K562 (cell line): ENCODE measurements around the gene MN1.

Source experiments
- FOXK1 ChIP-seq: sonication (generic); formaldehyde crosslinking; IDR thresholded peaks from 2 replicates; pipeline ENCODE4 v1.8.0; 2022; ENCODE audit warnings: missing genetic modification reagents, mild to moderate bottlenecking, borderline replicate concordance
- HCFC1 ChIP-seq: IDR thresholded peaks from 2 replicates; pipeline ENCODE4 v1.6.1; 2012; ENCODE audit warnings: low read depth, low read length, improper control_type of control experiment
- NFXL1 ChIP-seq: fragments of 450-650 bp; formaldehyde crosslinking; IDR thresholded peaks from 2 replicates; pipeline ENCODE4 v1.4.0; 2021; ENCODE audit warnings: mild to moderate bottlenecking
- PML ChIP-seq: IDR thresholded peaks from 2 replicates; pipeline ENCODE4 v1.6.1; 2012; ENCODE audit warnings: low read length, inconsistent platforms
- POLR2AphosphoS5 ChIP-seq: IDR thresholded peaks from 2 replicates; pipeline ENCODE4 v1.6.1; 2011; ENCODE audit warnings: mild to moderate bottlenecking, low read depth, low read length, moderate library complexity; ENCODE audit not compliant: control insufficient read depth, insufficient read depth
- SREBF1 ChIP-seq: fragments of 150-350 bp; IDR thresholded peaks from 2 replicates; pipeline ENCODE4 v1.6.1; 2014; ENCODE audit warnings: antibody characterized with exemption, low read depth, low read length, borderline replicate concordance
- STAG1 ChIP-seq: sonication (generic); formaldehyde crosslinking; IDR thresholded peaks from 2 replicates; pipeline ENCODE4 v1.5.0; 2020; ENCODE audit warnings: missing genetic modification reagents, borderline replicate concordance
- YY1 ChIP-seq, 3 experiments: IDR thresholded peaks; 2 replicates each; pipeline ENCODE4 v1.6.1; 2011; ENCODE audit warnings: low read length in 2 of 3, mild to moderate bottlenecking in 2 of 3, moderate library complexity in 2 of 3, borderline replicate concordance in 1 of 3, control low read depth in 1 of 3, low read depth in 1 of 3; ENCODE audit not compliant: insufficient read depth in 3 of 3, insufficient replicate concordance in 2 of 3, control insufficient read depth in 1 of 3, insufficient read length in 1 of 3; ENCODE audit errors: extremely low read depth in 1 of 3
- ZNF140 ChIP-seq: fragments of 250-450 bp; sonication (Bioruptor Pico); IDR thresholded peaks from 2 replicates; pipeline ENCODE4 v1.8.0; 2021; ENCODE audit warnings: moderate library complexity, mild to moderate bottlenecking, inconsistent platforms
- ZNF551 ChIP-seq: fragments of 250-450 bp; sonication (Bioruptor Pico); IDR thresholded peaks from 2 replicates; pipeline ENCODE4 v1.5.0; 2021; ENCODE audit warnings: mild to moderate bottlenecking, moderate library complexity
- TF ChIP-seq, protein P1 (sequence below), 3 experiments: IDR thresholded peaks in 2 of 3; conservative IDR thresholded peaks in 1 of 3; 2 replicates each; pipeline ENCODE4 v1.5.1; 2011 to 2012; ENCODE audit warnings: low read length in 3 of 3, mild to moderate bottlenecking in 3 of 3, control low read depth in 2 of 3, improper control_type of control experiment in 1 of 3, inconsistent platforms in 1 of 3, low read depth in 1 of 3, mixed read lengths in 1 of 3, moderate library complexity in 1 of 3; ENCODE audit not compliant: insufficient read depth in 2 of 3

DNA sequence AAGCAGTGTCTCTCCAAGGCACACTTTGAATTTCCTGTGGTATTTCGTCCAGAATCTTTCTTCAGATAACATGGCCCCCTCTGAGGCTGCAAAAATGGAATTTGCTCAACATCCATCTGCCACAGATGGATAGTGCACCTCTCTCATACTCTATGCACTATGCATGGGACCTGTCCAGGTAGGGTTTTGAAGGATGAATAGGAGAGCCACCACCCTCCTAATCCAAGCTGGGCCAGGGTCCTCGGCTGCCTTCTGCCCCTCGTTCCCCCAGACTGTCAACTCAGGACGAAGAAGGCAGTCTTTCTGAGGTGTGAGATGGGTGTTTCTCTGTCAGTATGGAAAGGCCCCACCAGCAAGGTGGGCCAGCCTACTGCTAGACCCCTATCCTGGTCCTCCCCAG, 56.4 kb downstream of the MN1 start:
- TF ChIP-seq, protein P1, sequence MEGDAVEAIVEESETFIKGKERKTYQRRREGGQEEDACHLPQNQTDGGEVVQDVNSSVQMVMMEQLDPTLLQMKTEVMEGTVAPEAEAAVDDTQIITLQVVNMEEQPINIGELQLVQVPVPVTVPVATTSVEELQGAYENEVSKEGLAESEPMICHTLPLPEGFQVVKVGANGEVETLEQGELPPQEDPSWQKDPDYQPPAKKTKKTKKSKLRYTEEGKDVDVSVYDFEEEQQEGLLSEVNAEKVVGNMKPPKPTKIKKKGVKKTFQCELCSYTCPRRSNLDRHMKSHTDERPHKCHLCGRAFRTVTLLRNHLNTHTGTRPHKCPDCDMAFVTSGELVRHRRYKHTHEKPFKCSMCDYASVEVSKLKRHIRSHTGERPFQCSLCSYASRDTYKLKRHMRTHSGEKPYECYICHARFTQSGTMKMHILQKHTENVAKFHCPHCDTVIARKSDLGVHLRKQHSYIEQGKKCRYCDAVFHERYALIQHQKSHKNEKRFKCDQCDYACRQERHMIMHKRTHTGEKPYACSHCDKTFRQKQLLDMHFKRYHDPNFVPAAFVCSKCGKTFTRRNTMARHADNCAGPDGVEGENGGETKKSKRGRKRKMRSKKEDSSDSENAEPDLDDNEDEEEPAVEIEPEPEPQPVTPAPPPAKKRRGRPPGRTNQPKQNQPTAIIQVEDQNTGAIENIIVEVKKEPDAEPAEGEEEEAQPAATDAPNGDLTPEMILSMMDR (IDR thresholded peaks at IDR 0.05 in 2 of 3, conservative IDR thresholded peaks at IDR 0.05 in 1 of 3; ENCODE audit: insufficient read depth in 2 of 3, low read depth in 1 of 3, low read length in 3 of 3): no peak
- TF ChIP-seq STAG1 (CRISPR knock-in tag): no peak
- TF ChIP-seq PML: no peak
- no peak for TF ChIP-seq FOXK1
- TF ChIP-seq HCFC1: no peak
- TF ChIP-seq YY1 (IDR thresholded peaks at IDR 0.05; ENCODE audit: borderline replicate concordance in 1 of 3, control insufficient read depth in 1 of 3, extremely low read depth in 1 of 3, insufficient read depth in 3 of 3, insufficient read length in 1 of 3, insufficient replicate concordance in 2 of 3, low read depth in 1 of 3, low read length in 2 of 3): no peak
- no peak for TF ChIP-seq NFXL1
- no peak for TF ChIP-seq SREBF1
- TF ChIP-seq POLR2AphosphoS5: no peak
- TF ChIP-seq ZNF140 (CRISPR knock-in tag): no peak
- no peak for TF ChIP-seq ZNF551
